Progenitor cell of endocrine pancreas (in vitro differentiated cells): ENCODE measurements around the gene ANO6. TPM values are rescaled to one million over a fixed set of nuclear protein-coding genes. Genes with fewer than 3 reads are reported as not detected.

Experiments
- DNase-seq: peaks from one replicate; pipeline ENCODE4 v3.0.0; 2021; ENCODE audit warnings: low spot score; ENCODE audit not compliant: unreplicated experiment
- H3K27ac Mint-ChIP-seq: 2 replicates; pipeline ENCODE4 v1.8.0; 2021; ENCODE audit warnings: mild to moderate bottlenecking, moderate library complexity, mixed read lengths
- H3K27me3 Mint-ChIP-seq: 2 replicates; pipeline ENCODE4 v1.8.0; 2021; ENCODE audit warnings: mixed read lengths
- H3K36me3 Mint-ChIP-seq: 2 replicates; pipeline ENCODE4 v1.8.0; 2022; ENCODE audit warnings: mixed read lengths; ENCODE audit not compliant: insufficient read depth
- H3K4me1 Mint-ChIP-seq: 2 replicates; pipeline ENCODE4 v1.8.0; 2021; ENCODE audit warnings: low read depth, mixed read lengths
- H3K4me3 Mint-ChIP-seq: 2 replicates; pipeline ENCODE4 v1.8.0; 2021; ENCODE audit warnings: low read depth, mild to moderate bottlenecking, moderate library complexity, mixed read lengths
- H3K9me3 Mint-ChIP-seq: 2 replicates; pipeline ENCODE4 v1.8.0; 2021; ENCODE audit warnings: low read depth, mixed read lengths
- CTCF ChIP-seq: fragments of 200-600 bp; sonication (generic); IDR thresholded peaks from one replicate; pipeline ENCODE4 v1.5.0; 2021; ENCODE audit warnings: antibody characterized with exemption, mild to moderate bottlenecking; ENCODE audit not compliant: unreplicated experiment
- total RNA-seq: library from RNA; stranded (reverse); gene quantifications from 2 replicates; pipeline ENCODE4 v1.2.1, GENCODE V29; 2021

ANO6 gene
- total RNA-seq, 1 donor from 2014 or later: 39.2 TPM

- H3K9me3 Mint-ChIP-seq: no peaks in the 10 kb centered on the region
- peaks cover 5% of the 10 kb centered on the region for H3K4me1 Mint-ChIP-seq
- DNase-seq: no peak
- H3K4me3 Mint-ChIP-seq: no peak overlapping the region
- no peak overlapping the region for H3K27ac Mint-ChIP-seq
- no peak for TF ChIP-seq CTCF
- H3K27me3 Mint-ChIP-seq: no peaks in the 10 kb centered on the region
- H3K36me3 Mint-ChIP-seq: peaks cover 30% of the 10 kb centered on the region
These were observed 215.2 kb downstream of the ANO6 start for GRCh38 chr12:45431126-45431525.

GRCh38 chr12:45432710-45433109 lies 216.8 kb downstream of the ANO6 start:
- peaks cover 18% of the 10 kb centered on the region for H3K36me3 Mint-ChIP-seq
- no peaks in the 10 kb centered on the region for H3K27me3 Mint-ChIP-seq
- peaks cover 5% of the 10 kb centered on the region for H3K4me1 Mint-ChIP-seq
- no peak for DNase-seq
- H3K4me3 Mint-ChIP-seq: no peak overlapping the region
- no peak for TF ChIP-seq CTCF
- H3K9me3 Mint-ChIP-seq: no peaks in the 10 kb centered on the region
- H3K27ac Mint-ChIP-seq: no peak overlapping the region

- Mint-ChIP-seq H3K36me3 (peaks cover 15% of the 10 kb centered on the region), H3K27ac (peak overlapping the region; percentile 33), H3K4me3 (no peak overlapping the region), H3K9me3 (no peaks in the 10 kb centered on the region), H3K27me3 (no peaks in the 10 kb centered on the region), H3K4me1 (peaks cover 5% of the 10 kb centered on the region)
- no peak for TF ChIP-seq CTCF
- DNase-seq: no peak
These were observed 217.6 kb downstream of the ANO6 start for GRCh38 chr12:45433441-45433868.

DNA sequence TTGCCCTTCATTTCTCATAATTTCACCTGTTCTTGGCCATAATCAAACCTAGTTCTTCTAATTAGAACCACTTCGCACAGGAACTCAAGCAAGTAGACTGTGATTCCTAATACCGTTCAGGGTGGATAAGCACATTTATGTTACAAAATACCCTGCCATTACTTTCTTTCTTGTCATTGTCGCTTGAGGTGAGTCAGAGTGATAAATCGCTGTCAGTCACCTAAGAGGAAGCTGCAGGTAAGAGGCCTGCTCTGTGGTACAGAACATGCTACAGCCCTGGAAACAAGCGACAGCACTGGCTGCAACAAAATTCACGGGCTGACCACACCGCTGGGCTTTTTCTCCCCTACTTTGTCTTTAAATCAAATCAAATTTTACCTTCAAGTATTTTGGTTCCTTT lies 218.2 kb downstream of the ANO6 start:
- no peak overlapping the region for H3K27ac Mint-ChIP-seq
- H3K9me3 Mint-ChIP-seq: no peaks in the 10 kb centered on the region
- H3K27me3 Mint-ChIP-seq: no peaks in the 10 kb centered on the region
- H3K4me1 Mint-ChIP-seq: peaks cover 5% of the 10 kb centered on the region
- DNase-seq: no peak
- peaks cover 12% of the 10 kb centered on the region for H3K36me3 Mint-ChIP-seq
- no peak for TF ChIP-seq CTCF
- no peak overlapping the region for H3K4me3 Mint-ChIP-seq

GRCh38 chr12:45435945-45436710 lies 220.2 kb downstream of the ANO6 start:
- H3K4me1 Mint-ChIP-seq: peaks cover 5% of the 10 kb centered on the region
- no peak for TF ChIP-seq CTCF
- no peaks in the 10 kb centered on the region for H3K27me3 Mint-ChIP-seq
- H3K36me3 Mint-ChIP-seq: peaks cover 5% of the 10 kb centered on the region
- no peak overlapping the region for H3K27ac Mint-ChIP-seq
- peaks cover 4% of the 10 kb centered on the region for H3K9me3 Mint-ChIP-seq
- no peak overlapping the region for H3K4me3 Mint-ChIP-seq
- no peak for DNase-seq
